Hepatocyte (in vitro differentiated cells): ENCODE results near the gene NUDT15. TPM values are rescaled to one million over a fixed set of nuclear protein-coding genes. Genes with fewer than 3 reads are reported as not detected.

Source experiments
- DNase-seq: peaks from one replicate; pipeline ENCODE4 v3.0.0-alpha.2; 2016; ENCODE audit warnings: low spot score
- H2AFZ ChIP-seq: fragments of 200-600 bp; sonication (generic); 2 replicates; pipeline ENCODE4 v1.6.0; 2016; ENCODE audit warnings: antibody characterized with exemption, mild to moderate bottlenecking
- H3K27ac ChIP-seq: fragments of 200-600 bp; sonication (generic); 2 replicates; pipeline ENCODE4 v1.5.1; 2016; ENCODE audit warnings: mild to moderate bottlenecking
- H3K27me3 ChIP-seq: fragments of 200-600 bp; sonication (generic); 2 replicates; pipeline ENCODE4 v1.6.1; 2016
- H3K36me3 ChIP-seq: fragments of 200-600 bp; sonication (generic); replicated peaks from 2 replicates; pipeline ENCODE4 v1.5.1; 2016; ENCODE audit warnings: low read depth; ENCODE audit not compliant: insufficient read depth
- H3K4me1 ChIP-seq: fragments of 200-600 bp; sonication (generic); 2 replicates; pipeline ENCODE4 v1.5.1; 2016; ENCODE audit warnings: mild to moderate bottlenecking, moderate library complexity; ENCODE audit not compliant: insufficient read depth
- H3K4me2 ChIP-seq: fragments of 200-600 bp; sonication (generic); 2 replicates; pipeline ENCODE4 v1.6.0; 2016
- H3K4me3 ChIP-seq: fragments of 200-600 bp; sonication (generic); 2 replicates; pipeline ENCODE4 v1.5.1; 2016; ENCODE audit warnings: mild to moderate bottlenecking
- H3K79me2 ChIP-seq: fragments of 200-600 bp; sonication (generic); 2 replicates; pipeline ENCODE4 v1.6.0; 2017; ENCODE audit warnings: mild to moderate bottlenecking
- H3K9me2 ChIP-seq: fragments of 200-600 bp; sonication (generic); replicated peaks from 2 replicates; pipeline ENCODE4 v1.6.0; 2017; ENCODE audit warnings: mild to moderate bottlenecking; ENCODE audit not compliant: insufficient read depth
- H3K9me3 ChIP-seq: fragments of 200-600 bp; sonication (generic); 2 replicates; pipeline ENCODE4 v1.5.1; 2016; ENCODE audit warnings: low read depth, mild to moderate bottlenecking
- H4K20me1 ChIP-seq: fragments of 200-600 bp; sonication (generic); 2 replicates; pipeline ENCODE4 v1.6.0; 2016; ENCODE audit warnings: mild to moderate bottlenecking; ENCODE audit not compliant: insufficient read depth, poor library complexity, severe bottlenecking
- EZH2 ChIP-seq: fragments of 200-600 bp; sonication (generic); IDR thresholded peaks from 2 replicates; pipeline ENCODE4 v1.6.1; 2016; ENCODE audit warnings: antibody characterized with exemption, mild to moderate bottlenecking, borderline replicate concordance
- EZH2phosphoT487 ChIP-seq: fragments of 200-600 bp; sonication (generic); IDR thresholded peaks from one replicate; pipeline ENCODE4 v1.6.1; 2018; ENCODE audit warnings: antibody characterized with exemption, mild to moderate bottlenecking, low read depth, moderate library complexity; ENCODE audit not compliant: unreplicated experiment, severe bottlenecking
- WGBS: methylation state at CpG from one replicate; pipeline ENCODE4 v1.1.6; 2016; ENCODE audit warnings: low lambda C conversion rate; ENCODE audit errors: missing lambda C conversion rate; 5-methylcytosine and 5-hydroxymethylcytosine counted together
- polyA plus RNA-seq: library from polyadenylated mRNA; unstranded; fragments of >200 nt; fragmentation: Nextera tagmentation; extraction: Ambion mirVana; gene quantifications from 2 replicates; pipeline ENCODE4 v1.2.1, GENCODE V29; 2016
- total RNA-seq: library from RNA; depleted of rRNA; stranded (reverse); fragments of >200 nt; gene quantifications from 2 replicates; pipeline ENCODE4 v1.2.3, GENCODE V29; 2014
- TF ChIP-seq, protein P1 (sequence below): fragments of 200-600 bp; sonication (generic); IDR thresholded peaks from 2 replicates; pipeline ENCODE4 v1.5.1; 2016; ENCODE audit warnings: antibody characterized with exemption, mild to moderate bottlenecking; ENCODE audit not compliant: poor library complexity

Gene NUDT15
- total and polyA plus RNA-seq, 2 experiments from 2014 or later, result 16.8 to 17.7 TPM

GRCh38 chr13:48038761-48039160 is 1.2 kb downstream of the NUDT15 start:
- no peaks in the 10 kb centered on the region for H4K20me1 ChIP-seq
- H3K4me3 ChIP-seq, result no peak overlapping the region
- H3K9me2 ChIP-seq, result no peaks in the 10 kb centered on the region
- TF ChIP-seq EZH2, result no peak
- TF ChIP-seq, protein P1, sequence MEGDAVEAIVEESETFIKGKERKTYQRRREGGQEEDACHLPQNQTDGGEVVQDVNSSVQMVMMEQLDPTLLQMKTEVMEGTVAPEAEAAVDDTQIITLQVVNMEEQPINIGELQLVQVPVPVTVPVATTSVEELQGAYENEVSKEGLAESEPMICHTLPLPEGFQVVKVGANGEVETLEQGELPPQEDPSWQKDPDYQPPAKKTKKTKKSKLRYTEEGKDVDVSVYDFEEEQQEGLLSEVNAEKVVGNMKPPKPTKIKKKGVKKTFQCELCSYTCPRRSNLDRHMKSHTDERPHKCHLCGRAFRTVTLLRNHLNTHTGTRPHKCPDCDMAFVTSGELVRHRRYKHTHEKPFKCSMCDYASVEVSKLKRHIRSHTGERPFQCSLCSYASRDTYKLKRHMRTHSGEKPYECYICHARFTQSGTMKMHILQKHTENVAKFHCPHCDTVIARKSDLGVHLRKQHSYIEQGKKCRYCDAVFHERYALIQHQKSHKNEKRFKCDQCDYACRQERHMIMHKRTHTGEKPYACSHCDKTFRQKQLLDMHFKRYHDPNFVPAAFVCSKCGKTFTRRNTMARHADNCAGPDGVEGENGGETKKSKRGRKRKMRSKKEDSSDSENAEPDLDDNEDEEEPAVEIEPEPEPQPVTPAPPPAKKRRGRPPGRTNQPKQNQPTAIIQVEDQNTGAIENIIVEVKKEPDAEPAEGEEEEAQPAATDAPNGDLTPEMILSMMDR, result no peak
- TF ChIP-seq EZH2phosphoT487, result no peak
- 100% methylated on average over 1 of the region's 1 CpG for WGBS
- no peaks in the 10 kb centered on the region for H3K36me3 ChIP-seq
- DNase-seq, result no peak
- peaks cover 9% of the 10 kb centered on the region for H3K79me2 ChIP-seq
- peak overlapping the region; percentile 86 for H3K4me2 ChIP-seq
- H3K27ac ChIP-seq, result peak overlapping the region; percentile 98
- peaks cover 6% of the 10 kb centered on the region for H3K4me1 ChIP-seq
- H3K9me3 ChIP-seq, result no peaks in the 10 kb centered on the region
- H2AFZ ChIP-seq, result peak overlapping the region; percentile 78
- no peaks in the 10 kb centered on the region for H3K27me3 ChIP-seq

GRCh38 chr13:48040049-48040448 is 2.5 kb downstream of the NUDT15 start:
- no peak overlapping the region for H3K4me3 ChIP-seq
- H3K4me2 ChIP-seq, result no peak overlapping the region
- H3K9me3 ChIP-seq, result no peaks in the 10 kb centered on the region
- H3K27ac ChIP-seq, result peak overlapping the region; percentile 65
- H3K36me3 ChIP-seq, result no peaks in the 10 kb centered on the region
- H3K9me2 ChIP-seq, result no peaks in the 10 kb centered on the region
- TF ChIP-seq EZH2, result no peak
- TF ChIP-seq, protein P1, result no peak
- no peak for TF ChIP-seq EZH2phosphoT487
- no peaks in the 10 kb centered on the region for H4K20me1 ChIP-seq
- peaks cover 9% of the 10 kb centered on the region for H3K79me2 ChIP-seq
- H2AFZ ChIP-seq, result no peak overlapping the region
- DNase-seq, result no peak
- peaks cover 6% of the 10 kb centered on the region for H3K4me1 ChIP-seq
- H3K27me3 ChIP-seq, result no peaks in the 10 kb centered on the region

- no peaks in the 10 kb centered on the region for H3K36me3 ChIP-seq
- peaks cover 9% of the 10 kb centered on the region for H3K79me2 ChIP-seq
- H3K4me1 ChIP-seq, result peaks cover 6% of the 10 kb centered on the region
- H3K4me2 ChIP-seq, result no peak overlapping the region
- 95% methylated on average over 1 of the region's 1 CpG for WGBS
- no peak overlapping the region for H3K27ac ChIP-seq
- TF ChIP-seq EZH2, result no peak
- TF ChIP-seq EZH2phosphoT487, result no peak
- TF ChIP-seq, protein P1, result no peak
- no peak for DNase-seq
- no peaks in the 10 kb centered on the region for H3K27me3 ChIP-seq
- H3K4me3 ChIP-seq, result no peak overlapping the region
- H4K20me1 ChIP-seq, result no peaks in the 10 kb centered on the region
- no peak overlapping the region for H2AFZ ChIP-seq
- H3K9me2 ChIP-seq, result no peaks in the 10 kb centered on the region
- H3K9me3 ChIP-seq, result no peaks in the 10 kb centered on the region
Observed at GRCh38 chr13:48040896-48041295, 3.4 kb downstream of the NUDT15 start.

- no peak for DNase-seq
- no peaks in the 10 kb centered on the region for H3K36me3 ChIP-seq
- no peaks in the 10 kb centered on the region for H3K27me3 ChIP-seq
- H2AFZ ChIP-seq, result no peak overlapping the region
- no peak overlapping the region for H3K4me2 ChIP-seq
- no peak overlapping the region for H3K27ac ChIP-seq
- no peak overlapping the region for H3K4me3 ChIP-seq
- no peaks in the 10 kb centered on the region for H3K9me2 ChIP-seq
- TF ChIP-seq, protein P1, result no peak
- TF ChIP-seq EZH2phosphoT487 (no peak), EZH2 (no peak)
- H3K9me3 ChIP-seq, result no peaks in the 10 kb centered on the region
- H3K79me2 ChIP-seq, result peaks cover 7% of the 10 kb centered on the region
- WGBS, result 91% methylated on average over 2 of the region's 2 CpGs
- H3K4me1 ChIP-seq, result no peaks in the 10 kb centered on the region
- H4K20me1 ChIP-seq, result no peaks in the 10 kb centered on the region
Observed at GRCh38 chr13:48042894-48043293, 5.4 kb downstream of the NUDT15 start.
